ENCODE results near the gene LIMCH1.

Gene LIMCH1

DNA sequence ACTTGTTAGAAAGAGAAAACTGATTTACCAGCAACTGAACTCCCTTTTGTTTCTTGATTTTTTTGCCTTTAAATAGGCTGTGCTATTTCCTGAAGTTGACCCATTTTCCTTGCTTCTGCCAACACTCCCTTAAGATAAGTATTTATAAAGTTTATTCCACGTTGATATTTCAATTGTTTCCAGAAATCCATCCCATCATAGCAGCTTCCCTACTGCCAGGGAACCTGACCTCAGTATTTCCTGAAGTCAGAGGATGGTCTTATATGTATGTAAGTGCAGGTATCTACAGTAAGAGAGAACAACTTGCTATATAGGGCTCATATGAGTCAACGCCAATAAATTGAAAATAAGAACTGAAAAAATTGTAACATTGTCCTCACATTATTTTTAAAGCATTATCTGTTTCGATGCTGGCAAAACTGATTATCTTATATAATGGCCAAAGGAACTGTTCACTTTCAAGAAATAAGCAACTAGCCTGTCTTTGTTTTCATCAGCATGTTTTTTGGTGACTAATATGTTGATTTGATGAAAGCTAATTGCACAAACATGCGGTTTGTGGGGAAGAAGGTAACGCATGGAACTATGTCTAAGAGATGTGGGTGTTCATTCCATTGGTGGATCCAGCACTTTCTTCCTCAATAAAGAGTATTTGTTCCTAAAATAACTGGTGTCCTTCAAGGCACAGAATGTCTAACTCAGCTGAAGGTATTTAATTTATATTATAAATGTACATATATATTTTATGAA lies 4.7 kb downstream of the LIMCH1 start:
- ChIA-PET POLR2A (no interaction called here), CTCF (no interaction called here)
- no peak for DNase-seq (ENCODE audit: extremely low spot score)
- TF ChIP-seq, protein P1, sequence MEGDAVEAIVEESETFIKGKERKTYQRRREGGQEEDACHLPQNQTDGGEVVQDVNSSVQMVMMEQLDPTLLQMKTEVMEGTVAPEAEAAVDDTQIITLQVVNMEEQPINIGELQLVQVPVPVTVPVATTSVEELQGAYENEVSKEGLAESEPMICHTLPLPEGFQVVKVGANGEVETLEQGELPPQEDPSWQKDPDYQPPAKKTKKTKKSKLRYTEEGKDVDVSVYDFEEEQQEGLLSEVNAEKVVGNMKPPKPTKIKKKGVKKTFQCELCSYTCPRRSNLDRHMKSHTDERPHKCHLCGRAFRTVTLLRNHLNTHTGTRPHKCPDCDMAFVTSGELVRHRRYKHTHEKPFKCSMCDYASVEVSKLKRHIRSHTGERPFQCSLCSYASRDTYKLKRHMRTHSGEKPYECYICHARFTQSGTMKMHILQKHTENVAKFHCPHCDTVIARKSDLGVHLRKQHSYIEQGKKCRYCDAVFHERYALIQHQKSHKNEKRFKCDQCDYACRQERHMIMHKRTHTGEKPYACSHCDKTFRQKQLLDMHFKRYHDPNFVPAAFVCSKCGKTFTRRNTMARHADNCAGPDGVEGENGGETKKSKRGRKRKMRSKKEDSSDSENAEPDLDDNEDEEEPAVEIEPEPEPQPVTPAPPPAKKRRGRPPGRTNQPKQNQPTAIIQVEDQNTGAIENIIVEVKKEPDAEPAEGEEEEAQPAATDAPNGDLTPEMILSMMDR (IDR thresholded peaks at IDR 0.05; ENCODE audit: control extremely low read depth, extremely low read depth, low read depth, missing control alignments): no peak

DNA sequence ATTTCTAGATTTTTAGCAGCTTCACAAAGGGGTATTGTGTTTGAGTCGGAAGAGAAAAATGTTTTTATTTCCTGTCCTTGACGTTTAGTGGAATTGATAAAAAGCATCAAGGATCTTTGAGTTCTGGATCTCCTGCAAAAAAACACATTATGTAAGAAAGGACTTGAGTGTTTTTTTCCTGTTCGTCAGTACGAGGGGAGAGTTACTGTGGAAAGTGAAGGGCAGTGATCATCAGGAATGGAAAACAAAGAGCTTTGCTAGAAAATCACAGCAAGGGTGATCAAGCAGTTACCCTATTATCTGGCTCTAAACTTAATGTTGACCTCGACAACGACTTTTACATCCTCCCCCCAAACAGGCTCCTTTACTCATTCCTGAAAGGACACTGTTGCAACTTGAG lies 7.3 kb downstream of the LIMCH1 start:
- TF ChIP-seq, protein P1 (IDR thresholded peaks at IDR 0.05; ENCODE audit: control extremely low read depth, extremely low read depth, low read depth, missing control alignments): no peak
- ChIA-PET CTCF (no interaction called here), POLR2A (no interaction called here)
- DNase-seq (ENCODE audit: extremely low spot score): no peak

DNA sequence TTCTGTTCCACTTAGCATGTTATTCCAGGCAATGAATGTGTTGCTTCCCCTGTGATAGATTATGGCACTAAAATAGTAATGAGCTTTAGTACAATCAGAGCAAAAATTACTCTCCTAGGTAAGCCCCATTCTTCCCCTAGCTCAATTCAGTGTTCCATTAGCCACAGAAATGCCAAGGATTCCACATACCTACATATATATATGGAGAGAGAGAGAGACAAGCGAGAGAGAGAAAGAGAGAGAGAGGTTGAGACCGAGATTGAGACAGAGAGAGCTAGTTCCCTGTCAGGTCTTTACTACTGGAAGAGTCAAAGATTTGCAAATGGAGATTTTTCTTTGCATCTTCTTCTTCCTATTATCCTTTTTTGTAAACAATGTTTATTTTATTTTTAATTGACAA lies 8.7 kb downstream of the LIMCH1 start:
- TF ChIP-seq, protein P1 (IDR thresholded peaks at IDR 0.05; ENCODE audit: control extremely low read depth, extremely low read depth, low read depth, missing control alignments): no peak
- CTCF ChIA-PET: no interaction called here
- POLR2A ChIA-PET: no interaction called here
- DNase-seq (ENCODE audit: extremely low spot score): no peak

DNA sequence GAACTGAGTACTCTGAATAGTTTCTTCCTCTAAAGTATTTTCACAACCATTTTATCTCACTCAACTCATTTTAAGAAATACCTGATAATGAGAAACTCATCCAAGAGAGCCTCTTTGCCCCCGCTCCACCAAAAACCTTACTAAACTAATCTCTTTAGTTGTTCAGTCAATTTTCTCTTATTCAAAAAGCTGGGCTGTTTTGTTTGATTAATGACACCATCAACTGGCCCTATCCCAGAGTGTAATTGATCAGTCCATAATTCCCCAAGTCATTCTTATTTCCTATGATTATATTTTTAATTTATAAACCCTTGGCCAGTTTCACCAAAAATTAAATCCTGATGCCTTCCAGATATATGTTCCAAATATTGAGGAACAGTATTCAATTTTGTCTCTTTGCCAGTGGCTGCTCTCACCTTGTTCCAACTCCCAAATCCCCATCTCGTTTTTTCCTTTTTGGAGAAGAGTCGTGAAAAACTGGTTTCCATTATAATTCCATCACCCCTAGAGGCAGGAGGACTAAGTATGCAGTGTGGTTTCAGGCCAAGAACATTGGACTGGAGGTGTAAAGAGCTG lies 10.4 kb downstream of the LIMCH1 start:
- POLR2A ChIA-PET: no interaction called here
- CTCF ChIA-PET: no interaction called here
- DNase-seq (ENCODE audit: extremely low spot score): no peak
- TF ChIP-seq, protein P1 (IDR thresholded peaks at IDR 0.05; ENCODE audit: control extremely low read depth, extremely low read depth, low read depth, missing control alignments): no peak

DNA sequence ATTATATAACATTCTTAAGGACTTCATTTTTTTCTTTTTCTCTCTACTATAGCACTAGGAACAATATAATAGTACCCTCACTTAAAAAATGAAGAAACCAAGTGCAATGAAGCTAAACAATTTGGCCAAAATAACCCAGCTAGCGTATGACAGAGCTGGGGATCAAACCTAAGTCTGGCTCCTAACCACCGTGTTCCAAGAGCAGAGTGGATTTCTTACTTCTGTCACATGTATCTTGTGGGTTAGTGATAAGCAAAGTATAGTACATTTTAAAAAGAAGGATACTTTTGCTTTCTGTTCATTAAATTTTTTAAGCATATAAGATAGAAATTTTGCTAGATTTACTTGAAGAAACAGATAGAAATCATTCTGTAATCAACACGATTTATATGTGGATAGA lies 11.5 kb downstream of the LIMCH1 start:
- ChIA-PET POLR2A (no interaction called here), CTCF (interaction anchor here (1.4 kb wide), 1 partner anchor 8 kb away, joined by 3 read pairs; no protein-coding TSS in a partner anchor)
- no peak for DNase-seq (ENCODE audit: extremely low spot score)
- TF ChIP-seq, protein P1 (IDR thresholded peaks at IDR 0.05; ENCODE audit: control extremely low read depth, extremely low read depth, low read depth, missing control alignments): no peak

DNA sequence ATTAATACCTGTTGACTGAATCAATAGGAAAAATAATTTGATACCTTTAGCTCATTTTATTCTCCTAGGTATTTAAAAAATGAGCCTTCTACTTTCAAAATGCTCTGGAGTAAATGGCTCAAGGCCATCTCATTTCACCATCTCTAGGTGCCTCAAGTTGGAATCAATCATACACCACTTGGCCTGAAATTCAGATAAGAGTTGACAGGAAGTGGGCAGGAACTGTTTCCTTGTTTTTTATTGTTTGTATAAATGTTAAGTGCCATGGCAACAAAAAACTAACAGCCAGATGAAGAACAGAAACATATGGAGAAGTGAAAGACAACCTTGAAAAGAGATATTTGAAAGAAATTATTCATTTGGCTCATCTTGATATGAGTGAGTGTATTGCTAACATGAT lies 12.4 kb downstream of the LIMCH1 start:
- TF ChIP-seq, protein P1 (IDR thresholded peaks at IDR 0.05; ENCODE audit: control extremely low read depth, extremely low read depth, low read depth, missing control alignments): no peak
- POLR2A ChIA-PET: no interaction called here
- no peak for DNase-seq (ENCODE audit: extremely low spot score)
- CTCF ChIA-PET: interaction anchor here (1.4 kb wide), 1 partner anchor 9 kb away, joined by 3 read pairs; no protein-coding TSS in a partner anchor
